HCT116 (cell line): ENCODE results near the gene OTUD7B. TPM values are rescaled to one million over a fixed set of nuclear protein-coding genes. Genes with fewer than 3 reads are reported as not detected.

ENCODE experiments used
- ATAC-seq: fragments of 200-7000 bp; cut with Tn5 transposase; 2 replicates; pipeline ENCODE4 v1.9.1; 2020; ENCODE audit warnings: mild to moderate bottlenecking, moderate library complexity
- BruUV-seq: library from RNA; stranded (reverse); fragments of 400-500 nt; replicated peaks from 2 replicates; lab custom pipeline; 2021; lab: Mats Ljungman, UMichigan
- CTCF ChIA-PET: fragments of 300-600 bp; sonication (Branson Sonifier 250); formaldehyde crosslinking; loops from one replicate; lab custom pipeline; 2021; ENCODE audit warnings: antibody characterized with exemption; lab: Charles Lee
- POLR2A ChIA-PET: fragments of 300-600, 350-600 bp; sonication (Branson Sonifier 250); formaldehyde crosslinking; loops from one replicate; lab custom pipeline; 2021; ENCODE audit warnings: antibody characterized with exemption; lab: Charles Lee
- RAD21 ChIA-PET, 2 experiments: fragments of 300-600 bp; sonication (Branson Sonifier 250); formaldehyde crosslinking; loops; one replicate each; lab custom pipeline; 2023; ENCODE audit warnings: low total read pairs in 2 of 2; ENCODE audit not compliant: uncharacterized antibody in 2 of 2, unreplicated experiment in 2 of 2, low non-redundant PET in 1 of 2; lab: Charles Lee
- DNase-seq: peaks from one replicate; pipeline ENCODE4 v3.0.0-alpha.2; 2010; ENCODE audit warnings: low read depth, low spot score
- H2AFZ ChIP-seq: fragments of 200-600 bp; shearing (Covaris generic), sonication (generic); 2 replicates; pipeline ENCODE4 v1.6.1; 2017; ENCODE audit warnings: low read depth, mixed run types, mixed read lengths, antibody characterized with exemption, low read length; ENCODE audit not compliant: poor library complexity, severe bottlenecking
- H3K27ac ChIP-seq: 2 replicates; pipeline ENCODE4 v1.5.1; 2012; ENCODE audit warnings: low read depth, low read length
- H3K27me3 ChIP-seq: fragments of 200-600 bp; sonication (generic); 2 replicates; pipeline ENCODE4 v1.6.1; 2016; ENCODE audit warnings: mixed run types, low read length, mixed read lengths; ENCODE audit not compliant: insufficient read depth
- H3K36me3 ChIP-seq, 2 experiments: fragments of 200-500 bp in 1 of 2; fragments of 200-600 bp in 1 of 2; sonication (Bioruptor generic) in 1 of 2; sonication (generic) in 1 of 2; 2 replicates each; pipeline versions ENCODE4 v1.5.1 to v1.6.1; 2014 to 2016; ENCODE audit warnings: low read length in 2 of 2, inconsistent platforms in 1 of 2, mixed read lengths in 1 of 2, mixed run types in 1 of 2; ENCODE audit not compliant: insufficient read depth in 2 of 2, control insufficient read depth in 1 of 2
- H3K4me1 ChIP-seq, 2 experiments: fragments of 200-600 bp in 1 of 2; sonication (generic) in 1 of 2; 2 replicates each; pipeline versions ENCODE4 v1.5.1 to v1.6.1; 2012 to 2017; ENCODE audit warnings: low read length in 2 of 2, inconsistent platforms in 1 of 2, mild to moderate bottlenecking in 1 of 2, mixed read lengths in 1 of 2, mixed run types in 1 of 2, moderate library complexity in 1 of 2; ENCODE audit not compliant: insufficient read depth in 2 of 2, control insufficient read depth in 1 of 2
- H3K4me2 ChIP-seq: fragments of 200-600 bp; sonication (generic); 2 replicates; pipeline ENCODE4 v1.6.1; 2017; ENCODE audit warnings: mixed run types, low read length, mixed read lengths
- H3K4me3 ChIP-seq, 2 experiments: fragments of 200-600 bp in 1 of 2; sonication (generic) in 1 of 2; replicated peaks in 1 of 2; 2 replicates each; pipeline ENCODE4 v1.5.1; 2011 to 2016; ENCODE audit warnings: low read length in 2 of 2, control low read depth in 1 of 2, low read depth in 1 of 2, mild to moderate bottlenecking in 1 of 2, mixed read lengths in 1 of 2, mixed run types in 1 of 2
- H3K79me2 ChIP-seq: fragments of 200-600 bp; sonication (generic); 2 replicates; pipeline ENCODE4 v1.6.1; 2017; ENCODE audit warnings: mild to moderate bottlenecking, mixed run types, low read length, moderate library complexity, mixed read lengths; ENCODE audit not compliant: insufficient read depth
- H3K9ac ChIP-seq: fragments of 200-600 bp; sonication (generic); 2 replicates; pipeline ENCODE4 v1.6.1; 2016; ENCODE audit warnings: low read length, mixed read lengths
- H3K9me2 ChIP-seq: fragments of 200-600 bp; sonication (generic), shearing (Covaris generic); 2 replicates; pipeline ENCODE4 v1.6.1; 2017; ENCODE audit warnings: mixed run types, mild to moderate bottlenecking, moderate library complexity; ENCODE audit not compliant: insufficient read depth
- H3K9me3 ChIP-seq, 2 experiments: fragments of 200-500 bp in 1 of 2; fragments of 200-600 bp in 1 of 2; sonication (Bioruptor generic) in 1 of 2; sonication (generic) in 1 of 2; 2 replicates each; pipeline ENCODE4 v1.6.1; 2014 to 2017; ENCODE audit warnings: low read length in 2 of 2, mixed read lengths in 2 of 2, inconsistent platforms in 1 of 2, low read depth in 1 of 2, mild to moderate bottlenecking in 1 of 2, mixed run types in 1 of 2, moderate library complexity in 1 of 2; ENCODE audit not compliant: control insufficient read depth in 1 of 2, insufficient read depth in 1 of 2
- H4K20me1 ChIP-seq: fragments of 200-600 bp; sonication (generic), shearing (Covaris generic); 2 replicates; pipeline ENCODE4 v1.6.1; 2017; ENCODE audit warnings: mixed run types, mild to moderate bottlenecking, moderate library complexity; ENCODE audit not compliant: insufficient read depth
- CBX3 ChIP-seq: IDR thresholded peaks from 2 replicates; pipeline ENCODE4 v1.6.1; 2012; ENCODE audit warnings: low read depth
- CEBPB ChIP-seq: IDR thresholded peaks from 2 replicates; pipeline ENCODE4 v1.6.1; 2012; ENCODE audit warnings: low read depth
- EGR1 ChIP-seq: IDR thresholded peaks from 2 replicates; pipeline ENCODE4 v1.6.1; 2012; ENCODE audit warnings: low read depth
- POLR2A ChIP-seq: IDR thresholded peaks from 2 replicates; pipeline ENCODE4 v1.7.0; 2011; ENCODE audit warnings: borderline replicate concordance; ENCODE audit not compliant: insufficient read depth, insufficient read length; ENCODE audit errors: extremely low read depth
- TCF7L2 ChIP-seq: IDR thresholded peaks from 2 replicates; pipeline ENCODE4 v1.7.0; 2011; ENCODE audit warnings: borderline replicate concordance, inconsistent platforms; ENCODE audit not compliant: insufficient read depth, insufficient read length; ENCODE audit errors: extremely low read depth
- ZFX ChIP-seq: fragments of 450-650 bp; IDR thresholded peaks from 2 replicates; pipeline ENCODE4 v1.6.1; 2017
- intact Hi-C: fragments of 100-400 bp; cut with micrococcal nuclease; formaldehyde crosslinking; loops from 2 replicates; pipeline ENCODE4 v1.10.0; 2022
- total RNA-seq: library from RNA; stranded (reverse); gene quantifications from one replicate; pipeline ENCODE4 v1.2.1, GENCODE V29; 2021; ENCODE audit not compliant: unreplicated experiment
- TF ChIP-seq, protein P1 (sequence below), 3 experiments: fragments of 200-600 bp in 1 of 3; sonication (generic) in 1 of 3; IDR thresholded peaks in 2 of 3; conservative IDR thresholded peaks in 1 of 3; 2 replicates each; pipeline ENCODE4 v1.5.1; 2012 to 2017; ENCODE audit warnings: low read depth in 2 of 3, low read length in 2 of 3, antibody characterized with exemption in 1 of 3, borderline replicate concordance in 1 of 3, control low read depth in 1 of 3, mild to moderate bottlenecking in 1 of 3, mixed read lengths in 1 of 3, mixed run types in 1 of 3, moderate library complexity in 1 of 3; ENCODE audit not compliant: insufficient read depth in 1 of 3
- TF ChIP-seq, protein P2 (sequence below): IDR thresholded peaks from 2 replicates; pipeline ENCODE4 v1.6.1; 2012
- TF ChIP-seq, protein P3 (sequence below): IDR thresholded peaks from 2 replicates; pipeline ENCODE4 v1.6.1; 2012

OTUD7B gene
- total RNA-seq, 1 experiment from 2014 or later = 23.7 TPM

DNA sequence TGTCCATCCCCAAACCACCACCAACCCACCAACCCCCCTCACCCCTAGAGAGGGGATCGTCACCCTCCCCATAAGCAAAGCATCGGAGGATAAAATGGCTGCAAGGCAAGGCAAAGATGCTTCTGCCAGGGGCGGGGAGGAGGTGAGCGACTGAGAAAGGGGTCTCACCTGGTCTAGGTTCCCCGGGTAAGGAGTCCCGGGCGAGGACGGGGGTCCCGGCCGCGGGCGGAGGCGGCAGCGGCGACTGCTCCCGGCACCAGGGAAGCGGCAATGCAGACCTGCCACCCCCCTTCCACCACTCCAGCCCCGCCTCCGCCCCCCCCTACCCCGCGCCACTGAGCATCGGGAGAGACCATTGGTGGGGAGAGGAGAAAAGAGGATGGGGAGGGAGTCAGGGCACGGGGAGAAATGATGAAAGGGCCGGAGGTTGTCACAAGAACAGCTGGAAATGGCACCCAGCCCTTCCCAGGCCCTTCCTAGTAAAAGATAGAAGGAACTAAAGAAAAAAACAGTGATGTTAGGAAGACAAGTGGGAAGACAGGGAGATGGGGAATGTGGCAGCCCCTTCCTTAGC is 92.9 kb downstream of the OTUD7B start, which contains the start of gene SV2A:
Gene SV2A, minus strand, starts transcription at position 274 of the 574 bp plus-strand sequence. CDS start 4,004 bp downstream, outside the sequence.
- ATAC-seq (no peak), DNase-seq (no peak)
- H3K27me3 ChIP-seq = no peaks in the 10 kb centered on the region
- H2AFZ ChIP-seq = no peak within 1 kb of the TSS
- H3K9ac ChIP-seq = no peak within 1 kb of the TSS
- no peak within 1 kb of the TSS for H3K4me3 ChIP-seq
- POLR2A ChIA-PET = no interaction called here
- intact Hi-C loops = no loop called here
- no peaks in the 10 kb centered on the region for H3K79me2 ChIP-seq
- H3K9me3 ChIP-seq = no peaks in the 10 kb centered on the region
- no peaks in the 10 kb centered on the region for H4K20me1 ChIP-seq
- RAD21 ChIA-PET = no interaction called here
- TF ChIP-seq, protein P1, sequence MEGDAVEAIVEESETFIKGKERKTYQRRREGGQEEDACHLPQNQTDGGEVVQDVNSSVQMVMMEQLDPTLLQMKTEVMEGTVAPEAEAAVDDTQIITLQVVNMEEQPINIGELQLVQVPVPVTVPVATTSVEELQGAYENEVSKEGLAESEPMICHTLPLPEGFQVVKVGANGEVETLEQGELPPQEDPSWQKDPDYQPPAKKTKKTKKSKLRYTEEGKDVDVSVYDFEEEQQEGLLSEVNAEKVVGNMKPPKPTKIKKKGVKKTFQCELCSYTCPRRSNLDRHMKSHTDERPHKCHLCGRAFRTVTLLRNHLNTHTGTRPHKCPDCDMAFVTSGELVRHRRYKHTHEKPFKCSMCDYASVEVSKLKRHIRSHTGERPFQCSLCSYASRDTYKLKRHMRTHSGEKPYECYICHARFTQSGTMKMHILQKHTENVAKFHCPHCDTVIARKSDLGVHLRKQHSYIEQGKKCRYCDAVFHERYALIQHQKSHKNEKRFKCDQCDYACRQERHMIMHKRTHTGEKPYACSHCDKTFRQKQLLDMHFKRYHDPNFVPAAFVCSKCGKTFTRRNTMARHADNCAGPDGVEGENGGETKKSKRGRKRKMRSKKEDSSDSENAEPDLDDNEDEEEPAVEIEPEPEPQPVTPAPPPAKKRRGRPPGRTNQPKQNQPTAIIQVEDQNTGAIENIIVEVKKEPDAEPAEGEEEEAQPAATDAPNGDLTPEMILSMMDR (IDR thresholded peaks at IDR 0.05 in 2 of 3, conservative IDR thresholded peaks at IDR 0.05 in 1 of 3; ENCODE audit: borderline replicate concordance in 1 of 3, insufficient read depth in 1 of 3, low read depth in 2 of 3, low read length in 2 of 3) = no peak
- TF ChIP-seq EGR1 (no peak), POLR2A (no peak), CEBPB (no peak)
- no peak within 1 kb of the TSS for H3K27ac ChIP-seq
- H3K9me2 ChIP-seq = no peaks in the 10 kb centered on the region
- H3K4me1 ChIP-seq = no peaks in the 10 kb centered on the region
- H3K36me3 ChIP-seq = peaks cover 0 to 3% of the 10 kb centered on the region in 2 experiments; a peak in 2 of 4 replicates
- no TSS peak for BruUV-seq
- no peak within 1 kb of the TSS for H3K4me2 ChIP-seq
- CTCF ChIA-PET = no interaction called here

DNA sequence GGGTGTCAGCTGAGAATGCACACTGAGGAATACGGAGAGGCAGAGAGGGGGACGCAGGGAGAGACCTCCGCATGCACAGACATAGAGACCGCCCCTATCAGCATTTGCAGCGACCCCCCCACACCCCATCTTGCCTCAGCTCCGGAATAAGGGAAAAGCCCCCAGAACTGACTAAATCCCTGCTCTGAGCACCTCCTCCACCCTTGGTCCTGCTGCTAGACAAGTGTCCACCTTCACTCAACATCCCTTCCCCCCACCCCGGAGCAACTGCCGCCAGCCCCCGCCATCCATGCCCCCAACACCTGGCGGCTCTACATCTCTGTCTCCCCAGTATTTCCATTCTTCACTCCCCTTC is 93.7 kb downstream of the OTUD7B start:
- Histone ChIP-seq H3K79me2 (no peaks in the 10 kb centered on the region), H3K4me3 (no peak overlapping the region), H3K36me3 (no peaks in the 10 kb centered on the region), H3K27ac (no peak overlapping the region), H3K9me3 (no peaks in the 10 kb centered on the region), H3K9me2 (no peaks in the 10 kb centered on the region), H3K27me3 (no peaks in the 10 kb centered on the region), H3K4me2 (no peak overlapping the region), H2AFZ (no peak overlapping the region), H3K9ac (no peak overlapping the region), H3K4me1 (no peaks in the 10 kb centered on the region), H4K20me1 (no peaks in the 10 kb centered on the region)
- CTCF ChIA-PET = no interaction called here
- POLR2A ChIA-PET = no interaction called here
- intact Hi-C loops = no loop called here
- no peak for DNase-seq
- TF ChIP-seq ZFX (no peak), TCF7L2 (no peak), CBX3 (no peak)
- TF ChIP-seq, protein P2, sequence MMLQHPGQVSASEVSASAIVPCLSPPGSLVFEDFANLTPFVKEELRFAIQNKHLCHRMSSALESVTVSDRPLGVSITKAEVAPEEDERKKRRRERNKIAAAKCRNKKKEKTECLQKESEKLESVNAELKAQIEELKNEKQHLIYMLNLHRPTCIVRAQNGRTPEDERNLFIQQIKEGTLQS = no peak
- TF ChIP-seq, protein P3, sequence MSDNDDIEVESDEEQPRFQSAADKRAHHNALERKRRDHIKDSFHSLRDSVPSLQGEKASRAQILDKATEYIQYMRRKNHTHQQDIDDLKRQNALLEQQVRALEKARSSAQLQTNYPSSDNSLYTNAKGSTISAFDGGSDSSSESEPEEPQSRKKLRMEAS = no peak
- RAD21 ChIA-PET = no interaction called here
- no peak for ATAC-seq
- no TSS peak for BruUV-seq
